Activated CD8-positive, alpha-beta memory T cell treated with anti-CD3 and anti-CD28 coated beads, Interleukin-2, amount 50 U/mL, for 1 hour (primary cell): ENCODE results near the gene UBL7.

Experiments used
- DNase-seq: peaks from one replicate; pipeline ENCODE4 v3.0.0-alpha.2; 2020; ENCODE audit errors: extremely low read depth

UBL7 gene

GRCh38 chr15:74408385-74408784 lies 52.6 kb downstream of the UBL7 start:
- DNase-seq: no peak

DNA sequence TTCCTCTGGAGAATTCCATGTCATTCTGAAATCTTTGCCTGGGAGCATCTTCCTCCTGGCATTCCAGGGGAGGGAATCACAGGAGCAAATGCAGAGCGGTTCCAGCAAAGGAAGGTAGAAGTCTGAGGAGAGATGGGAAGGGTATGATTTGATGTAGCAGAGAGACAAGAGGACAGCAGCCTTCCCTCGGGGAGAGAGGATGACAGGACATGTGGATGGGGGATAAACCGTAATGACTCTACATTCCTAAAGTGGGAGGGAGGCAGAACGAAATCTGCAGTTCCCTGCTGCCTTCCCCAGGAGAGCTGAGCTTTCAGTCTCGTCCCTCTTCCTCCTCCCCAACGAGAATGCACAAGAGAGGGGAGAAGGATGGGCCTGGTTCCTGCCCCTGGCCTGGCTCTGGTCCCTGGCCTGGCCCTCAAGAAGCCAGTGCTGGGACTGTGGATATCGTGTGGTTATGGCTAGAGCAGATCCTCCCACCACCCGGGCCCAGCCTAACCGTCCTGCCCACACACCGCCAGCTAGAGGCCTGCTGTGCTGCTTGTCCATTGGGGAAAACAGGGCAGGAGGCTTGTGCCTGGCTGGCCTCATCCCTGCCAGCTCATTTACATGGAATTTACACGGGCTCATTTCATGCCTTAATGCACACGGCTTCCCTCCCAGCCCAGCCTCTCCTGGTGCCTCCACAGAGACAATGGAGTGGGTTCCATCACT lies 53.8 kb downstream of the UBL7 start:
- no peak for DNase-seq

GRCh38 chr15:74406517-74406916 lies 54.4 kb downstream of the UBL7 start:
- DNase-seq: no peak

DNA sequence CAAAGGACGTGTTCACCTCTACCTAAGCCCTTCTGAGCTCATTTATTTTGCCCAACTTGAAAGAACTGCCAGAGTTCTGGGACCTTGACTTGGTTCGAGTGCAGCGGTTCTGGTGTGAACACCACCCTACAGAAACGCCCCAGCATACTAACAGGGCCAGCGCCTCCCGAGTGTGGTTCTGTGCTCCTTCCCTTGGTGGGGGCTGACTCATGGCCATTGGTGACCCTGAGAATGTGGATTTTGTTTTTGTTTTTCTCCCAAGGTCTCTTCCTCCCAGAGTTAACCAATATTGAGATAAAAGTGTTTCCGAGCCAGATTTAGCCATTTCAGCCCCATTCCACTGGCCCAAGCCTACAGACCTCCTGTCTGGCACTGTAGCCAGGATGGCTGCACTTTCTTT lies 55.1 kb downstream of the UBL7 start:
- no peak for DNase-seq

DNA sequence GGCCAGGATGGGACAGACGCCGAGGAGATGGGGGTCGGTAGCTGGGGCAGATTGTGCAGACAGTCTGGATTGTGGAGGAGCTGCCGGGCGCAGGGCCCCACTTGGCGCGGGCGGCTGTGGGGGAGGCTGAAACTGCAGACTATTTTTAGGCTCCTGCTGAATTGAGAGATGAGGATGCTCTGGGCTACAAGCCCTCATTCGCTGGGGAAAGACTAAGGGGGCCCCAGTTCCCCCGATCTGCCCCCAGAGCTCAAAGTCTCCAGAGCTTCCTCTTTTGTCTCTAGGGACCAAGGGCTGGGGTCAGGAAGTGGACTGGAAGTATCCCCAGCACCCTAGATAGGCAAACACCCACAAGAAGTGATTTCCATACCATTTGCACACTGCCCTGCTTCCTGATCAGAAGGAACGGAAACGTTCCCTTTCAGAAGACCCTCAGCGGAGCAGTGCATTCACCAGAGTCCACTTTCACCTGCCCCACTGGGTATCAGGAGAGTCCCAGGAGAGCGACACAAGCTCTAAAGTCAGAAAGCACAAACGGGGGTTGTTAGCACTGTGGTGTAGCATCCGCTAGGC lies 56.9 kb downstream of the UBL7 start:
- DNase-seq: no peak

GRCh38 chr15:74403588-74403919 lies 57.4 kb downstream of the UBL7 start:
- DNase-seq: no peak

GRCh38 chr15:74402873-74403587 lies 57.9 kb downstream of the UBL7 start:
- DNase-seq: no peak

DNA sequence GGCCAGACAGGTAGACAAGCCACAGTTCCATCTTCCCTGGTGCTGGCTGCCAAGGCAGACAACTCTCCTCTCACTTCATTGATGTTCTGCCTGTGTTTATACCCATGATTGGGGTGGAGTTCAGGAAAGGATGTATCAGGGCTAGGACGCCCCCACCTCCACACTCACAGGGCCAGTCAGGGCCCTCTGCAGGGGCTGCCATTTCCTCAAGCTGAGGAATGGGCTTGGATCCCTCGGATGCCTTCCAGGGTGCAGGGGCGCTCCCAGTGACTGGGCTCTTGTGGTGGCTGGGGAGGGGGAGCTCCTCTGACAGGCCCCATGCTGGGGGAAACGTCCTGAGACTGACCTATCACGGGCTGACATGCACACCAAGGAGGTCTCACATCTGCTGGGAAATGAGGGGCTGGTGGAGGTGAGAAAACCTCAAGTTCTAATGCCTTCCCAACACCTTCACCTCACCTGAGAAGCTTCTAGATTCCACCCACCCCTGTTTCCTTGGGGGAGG lies 58.6 kb downstream of the UBL7 start:
- no peak for DNase-seq

DNA sequence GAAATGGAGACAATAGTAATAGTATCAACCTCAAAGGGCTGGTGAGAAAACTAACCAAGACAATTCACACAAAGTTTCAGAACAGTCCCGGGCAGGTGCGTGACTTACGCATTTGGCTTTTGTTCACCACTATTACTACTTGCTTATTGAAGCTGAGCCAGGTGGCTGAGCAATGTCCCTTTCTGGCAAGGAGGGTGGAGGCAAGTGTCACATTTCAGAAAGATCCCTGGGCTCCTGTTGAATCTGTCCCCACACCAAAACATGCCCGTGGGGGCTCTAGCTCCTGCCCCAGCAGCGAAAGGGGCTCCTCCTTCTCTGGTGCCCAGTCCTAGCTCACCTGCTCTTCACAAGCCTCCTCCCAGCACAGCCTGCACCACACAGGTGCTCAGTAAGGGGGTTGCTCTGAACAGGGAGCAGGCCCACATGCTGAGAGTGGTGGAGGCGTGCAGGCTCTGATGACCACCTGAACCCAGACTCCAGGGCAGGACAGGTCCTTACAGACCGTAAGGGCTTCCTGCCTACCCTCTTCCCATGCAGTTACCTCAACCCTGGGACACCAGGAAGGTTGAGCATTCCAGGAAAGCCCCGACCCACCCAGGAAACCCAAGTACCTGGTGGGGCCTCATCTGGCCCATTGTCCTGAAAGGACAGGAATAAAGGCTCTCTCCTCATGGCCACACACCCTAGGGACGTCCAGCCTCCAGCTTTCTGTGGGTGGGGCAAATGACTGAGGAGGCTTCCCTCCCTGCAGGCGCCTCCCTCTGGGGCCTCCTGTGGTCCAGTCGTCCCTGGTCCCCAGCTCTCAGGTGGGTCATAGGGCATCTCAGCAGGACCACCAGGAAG lies 59.8 kb downstream of the UBL7 start:
- no peak for DNase-seq

- no peak for DNase-seq
Observed at GRCh38 chr15:74400313-74400860, 60.6 kb downstream of the UBL7 start.

- DNase-seq: no peak
Observed at GRCh38 chr15:74399511-74400312, 61.2 kb downstream of the UBL7 start.

DNA sequence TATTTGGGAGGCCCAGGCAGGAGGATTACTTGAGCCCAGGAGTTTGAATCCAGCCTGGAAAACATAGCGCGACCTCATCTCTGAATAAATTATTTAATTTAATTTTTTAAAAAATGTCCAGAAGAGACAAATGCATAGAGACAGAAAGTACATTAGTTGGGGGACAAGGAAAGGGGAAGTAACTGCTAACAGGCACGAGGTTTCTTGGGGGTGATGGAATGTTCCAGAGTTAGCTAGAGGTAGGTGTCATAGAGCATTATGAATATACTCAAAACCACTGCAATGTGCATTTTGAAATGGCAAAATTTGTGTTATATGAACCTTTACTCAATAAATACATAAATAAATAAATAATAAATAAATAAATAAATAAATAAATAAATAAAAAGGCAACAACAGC lies 61.9 kb downstream of the UBL7 start:
- DNase-seq: no peak

- no peak for DNase-seq
Observed at GRCh38 chr15:74398183-74398582, 62.8 kb downstream of the UBL7 start.

DNA sequence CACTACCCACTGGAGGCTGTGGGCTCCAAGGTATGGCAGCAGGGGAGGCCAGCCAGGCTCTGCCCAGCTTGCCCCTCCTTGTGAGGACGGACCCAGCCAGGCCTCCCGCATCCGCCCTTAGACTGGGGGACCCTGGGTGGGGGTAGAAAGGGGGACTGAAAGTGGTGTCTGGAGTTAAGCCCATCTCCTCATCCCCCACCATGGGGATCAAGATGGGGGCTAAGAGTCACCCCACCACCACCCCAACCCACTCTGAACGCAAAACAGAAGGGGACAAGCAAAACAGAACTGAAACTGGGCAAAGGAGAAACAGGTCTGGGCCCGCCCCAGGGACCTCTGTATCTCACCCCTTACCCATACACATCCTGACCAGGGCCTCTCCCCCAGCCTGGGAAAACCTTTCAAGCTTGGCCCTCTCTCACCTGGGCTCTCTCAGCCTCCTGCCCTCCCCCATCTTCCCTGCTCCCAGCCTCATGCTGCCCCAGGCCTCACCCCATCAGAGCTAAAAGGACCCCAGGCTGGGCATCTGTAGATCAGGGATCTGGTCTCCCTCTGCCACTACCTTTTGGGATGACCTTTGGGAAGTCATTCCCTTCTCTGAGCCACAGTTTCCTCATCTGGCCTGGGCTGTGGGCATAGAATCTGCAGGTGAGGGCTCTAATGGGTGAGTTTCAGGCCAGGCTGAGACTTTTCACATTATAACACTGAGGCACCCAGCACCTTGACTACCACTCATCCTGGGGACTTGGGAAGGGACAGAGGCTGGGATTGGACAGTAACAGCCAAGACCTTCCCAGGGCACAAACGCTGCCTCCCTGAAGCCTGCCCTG lies 63.5 kb downstream of the UBL7 start:
- no peak for DNase-seq

GRCh38 chr15:74396445-74397238 lies 64.3 kb downstream of the UBL7 start:
- no peak for DNase-seq

DNA sequence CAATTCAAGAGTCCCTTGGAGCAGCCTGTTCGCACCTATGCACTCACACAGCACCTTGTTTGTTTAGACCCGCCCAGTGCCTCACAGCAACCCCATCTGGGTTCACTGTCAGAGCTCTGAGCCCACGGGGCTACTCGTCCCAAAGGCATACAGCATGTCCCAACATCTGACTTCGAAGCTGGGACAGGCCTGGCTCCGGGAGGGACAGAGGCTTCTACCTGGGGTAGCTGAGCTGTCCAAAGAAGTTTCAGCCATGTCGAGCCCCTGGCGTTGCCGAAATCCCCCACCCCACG lies 64.9 kb downstream of the UBL7 start:
- DNase-seq: no peak
